A549 treated with AZD2906 at 1 μM for 4 hours (cell line): Measurements from ENCODE around the gene MMP14. TPM values are rescaled to one million over a fixed set of nuclear protein-coding genes. Genes with fewer than 3 reads are reported as not detected.

Experiments
- total RNA-seq: library from RNA; stranded (reverse); fragments of 200-300 nt; extraction: Qiagen RNA extraction; gene quantifications from 5 replicates; pipeline ENCODE4 v1.2.3, GENCODE V29; 2022

The MMP14 gene
- 0.44 to 0.74 TPM (median 0.55 TPM) in 5 replicates for total RNA-seq

DNA sequence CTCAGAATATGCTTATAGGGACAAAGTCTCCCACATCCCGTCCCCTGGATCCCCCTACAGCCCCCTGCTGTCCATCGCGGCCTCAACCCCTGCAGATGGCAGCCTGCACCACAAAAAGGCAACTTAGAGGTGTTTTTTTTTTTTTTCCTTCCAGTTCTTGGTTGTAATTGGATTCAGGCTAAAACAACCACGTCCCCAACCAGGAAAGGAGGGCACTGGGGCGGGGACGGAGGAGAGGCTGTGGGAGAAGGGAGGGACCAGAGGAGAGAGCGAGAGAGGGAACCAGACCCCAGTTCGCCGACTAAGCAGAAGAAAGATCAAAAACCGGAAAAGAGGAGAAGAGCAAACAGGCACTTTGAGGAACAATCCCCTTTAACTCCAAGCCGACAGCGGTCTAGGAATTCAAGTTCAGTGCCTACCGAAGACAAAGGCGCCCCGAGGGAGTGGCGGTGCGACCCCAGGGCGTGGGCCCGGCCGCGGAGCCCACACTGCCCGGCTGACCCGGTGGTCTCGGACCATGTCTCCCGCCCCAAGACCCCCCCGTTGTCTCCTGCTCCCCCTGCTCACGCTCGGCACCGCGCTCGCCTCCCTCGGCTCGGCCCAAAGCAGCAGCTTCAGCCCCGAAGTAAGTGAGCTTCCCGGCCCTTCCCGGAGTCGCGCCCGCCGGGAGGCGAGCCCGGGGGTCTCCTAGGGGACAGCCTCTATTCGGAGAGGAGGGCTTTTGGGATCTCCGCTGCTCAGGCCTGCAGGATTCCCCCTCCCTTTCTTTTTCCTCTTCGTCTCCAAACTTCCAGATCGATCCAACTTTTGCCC lies at the start of gene MMP14:
MMP14 (plus strand) TSS at position 285 of the 813 bp plus-strand sequence; CDS start at position 518, 233 bp downstream.

DNA sequence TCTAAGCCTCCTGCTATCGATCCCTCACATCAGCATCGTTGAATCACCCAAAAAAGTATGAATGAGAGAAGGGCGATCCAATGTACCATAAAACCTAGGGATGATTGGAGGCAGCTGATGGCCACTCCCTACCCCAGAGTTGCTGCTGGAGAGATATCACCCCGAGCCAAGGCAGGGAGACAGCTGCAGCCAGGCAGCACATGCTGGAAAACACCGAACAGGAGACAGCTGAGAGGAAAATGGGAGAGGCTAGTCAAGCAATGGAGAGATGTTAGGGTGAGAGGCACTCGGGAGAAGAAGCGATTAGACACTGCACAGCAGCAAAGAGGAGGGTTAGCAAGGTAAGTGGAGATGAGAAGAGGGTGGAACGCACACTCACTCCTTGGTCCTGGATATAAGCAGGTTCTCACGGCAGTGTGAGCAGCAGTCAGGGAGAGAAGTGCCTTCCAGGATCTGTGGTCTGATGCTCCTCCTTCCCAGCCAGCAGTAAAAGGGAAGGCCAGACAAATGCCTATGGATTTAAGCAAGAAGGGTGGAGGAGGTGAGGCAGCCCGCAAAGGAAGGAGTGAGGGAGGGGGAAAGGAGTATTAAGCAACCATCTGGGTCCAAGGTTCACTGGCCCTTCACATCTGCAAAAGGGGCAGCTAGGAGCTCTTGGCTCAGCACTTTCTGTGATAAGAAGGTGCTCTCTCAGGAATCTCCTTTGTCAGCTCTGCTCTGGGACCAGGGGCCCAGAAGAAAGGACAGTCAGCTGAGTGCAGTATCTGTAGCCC lies 21.3 kb upstream of the MMP14 start, which contains the start of gene SLC7A7:
SLC7A7 (minus strand) TSS at position 495 of the 773 bp plus-strand sequence. CDS start 2,037 bp downstream, outside the sequence.

DNA sequence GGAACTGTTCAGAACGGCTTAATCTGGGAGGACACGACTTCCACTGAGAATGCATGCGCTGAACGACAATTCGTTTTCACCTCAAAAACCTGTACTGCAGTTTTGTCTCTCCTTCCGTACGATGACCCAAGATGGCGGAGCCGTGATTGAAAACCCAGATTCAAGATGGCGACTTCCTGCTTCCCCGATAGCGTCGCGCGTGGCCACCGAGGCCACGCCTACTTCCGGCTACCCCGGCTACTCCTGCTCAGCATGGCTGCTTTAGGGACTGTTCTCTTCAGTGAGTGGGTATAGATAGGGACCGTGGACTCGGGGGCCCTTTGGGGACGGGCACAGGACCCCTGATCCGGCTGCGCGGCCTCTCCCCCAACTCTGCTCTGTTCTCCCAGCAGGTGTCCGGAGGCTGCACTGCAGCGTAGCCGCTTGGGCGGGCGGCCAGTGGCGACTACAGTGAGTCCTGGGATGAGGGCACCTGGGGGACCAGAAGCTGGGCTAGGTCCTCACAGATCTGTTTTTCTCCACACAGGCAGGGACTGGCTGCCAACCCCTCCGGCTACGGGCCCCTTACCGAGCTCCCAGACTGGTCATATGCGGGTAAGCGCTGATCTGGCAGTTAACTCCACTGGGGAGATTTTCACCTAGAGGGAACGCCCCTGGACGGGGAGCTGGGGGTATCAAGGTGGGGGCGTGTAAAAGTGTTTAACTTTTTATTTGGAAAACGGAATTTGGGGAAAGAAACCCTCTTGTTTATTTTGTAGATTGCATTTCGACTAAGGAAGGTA lies 6.5 kb upstream of the MMP14 start, which contains the start of gene MRPL52:
MRPL52 (plus strand) TSS at position 227 of the 782 bp plus-strand sequence; CDS start at position 253, 26 bp downstream.

DNA sequence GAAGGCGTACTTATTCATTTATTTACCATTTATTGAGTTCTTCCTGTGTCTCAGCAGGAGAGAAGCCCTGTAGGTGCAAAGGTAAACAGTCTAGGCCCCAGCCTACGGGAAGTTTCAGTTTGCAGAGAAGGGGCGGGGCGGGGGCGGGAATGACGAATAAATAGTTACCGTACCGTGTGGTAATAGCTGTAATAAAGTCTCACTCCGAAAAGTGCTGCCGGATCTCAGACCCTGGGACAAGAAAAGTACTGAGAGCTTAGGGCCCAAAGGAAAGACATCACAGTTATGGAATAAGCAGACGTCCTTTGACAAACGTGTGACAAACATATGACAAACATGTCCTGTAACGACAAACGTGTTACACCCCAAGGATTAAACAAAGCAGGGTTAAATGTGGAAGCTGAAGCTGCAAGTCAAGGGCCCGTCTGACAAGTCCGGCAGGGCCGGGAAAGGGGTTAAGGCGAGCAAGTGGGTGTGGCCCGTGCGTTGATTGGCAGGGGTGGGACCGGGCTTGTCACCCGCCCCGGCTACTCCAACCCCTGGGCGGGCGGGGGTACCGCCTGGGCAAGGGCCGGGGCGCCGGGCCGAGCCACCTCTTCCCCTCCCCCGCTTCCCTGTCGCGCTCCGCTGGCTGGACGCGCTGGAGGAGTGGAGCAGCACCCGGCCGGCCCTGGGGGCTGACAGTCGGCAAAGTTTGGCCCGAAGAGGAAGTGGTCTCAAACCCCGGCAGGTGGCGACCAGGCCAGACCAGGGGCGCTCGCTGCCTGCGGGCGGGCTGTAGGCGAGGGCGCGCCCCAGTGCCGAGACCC lies 35.0 kb downstream of the MMP14 start, which contains the start of gene LRP10:
LRP10 (plus strand) TSS at position 517 of the 809 bp plus-strand sequence. CDS start 564 bp downstream, outside the sequence.

DNA sequence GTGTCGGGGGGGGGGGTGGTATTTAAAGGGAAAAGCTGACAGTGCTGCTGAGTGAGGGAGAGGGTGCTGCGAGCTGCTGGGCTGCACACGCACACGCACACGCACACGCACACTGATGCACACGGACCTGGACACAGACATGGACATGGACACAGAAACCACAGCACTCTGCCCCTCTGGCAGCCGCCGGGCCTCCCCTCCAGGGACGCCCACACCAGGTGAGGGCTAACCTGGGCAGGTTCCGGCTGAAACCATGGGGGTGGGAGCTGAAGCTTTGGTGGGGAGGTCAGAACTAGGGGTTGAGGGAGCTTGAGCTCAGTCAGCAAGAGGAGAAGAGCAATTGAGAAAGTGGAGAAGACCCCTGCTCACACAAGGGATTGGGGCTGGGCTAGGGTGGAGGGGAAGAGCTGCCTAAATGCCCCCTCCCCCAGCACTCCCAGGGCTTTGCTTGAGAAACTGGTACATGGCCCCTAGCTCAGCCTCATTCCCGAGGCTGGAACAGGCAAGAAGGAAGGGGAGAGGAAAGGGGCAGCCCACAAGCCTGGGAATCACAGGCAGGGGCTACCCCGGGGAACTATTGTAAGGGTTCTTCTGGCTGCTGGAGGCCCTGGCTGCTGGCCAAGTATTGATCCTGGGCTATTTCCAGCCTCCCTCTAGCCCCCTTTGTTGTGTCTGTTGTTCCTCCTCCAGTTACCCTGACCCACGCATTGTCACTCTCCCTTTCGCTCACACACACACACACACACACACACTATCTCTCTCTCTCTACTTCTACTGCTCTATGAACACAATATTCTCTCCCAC lies 47.0 kb downstream of the MMP14 start, which contains the start of gene REM2:
REM2 (plus strand) TSS at position 50 of the 804 bp plus-strand sequence; CDS start at position 116, 66 bp downstream.

Other genes with a start within 250 kb of the MMP14 start
- 341 to 368 TPM (median 352 TPM) in 5 replicates for gene DAD1, start 247.4 kb upstream of the MMP14 start, total RNA-seq
- 43.1 to 50.2 TPM (median 48.7 TPM) in 5 replicates for gene ABHD4, start 238.3 kb upstream of the MMP14 start, total RNA-seq
- gene OR6J1, start 192.2 kb upstream of the MMP14 start, total RNA-seq, result not detected in 5 replicates
- 142 to 163 TPM (median 159 TPM) in 5 replicates for gene OXA1L, start 69.9 kb upstream of the MMP14 start, total RNA-seq
- 18.9 to 31.0 TPM (median 23.9 TPM) in 5 replicates for gene SLC7A7, start 21.1 kb upstream of the MMP14 start, total RNA-seq
- gene MRPL52, start 6.7 kb upstream of the MMP14 start, total RNA-seq, result 128 to 227 TPM (median 194 TPM) in 5 replicates
- gene LRP10, start 35.2 kb downstream of the MMP14 start, total RNA-seq, result 70.7 to 81.5 TPM (median 77.8 TPM) in 5 replicates
- gene REM2, start 46.6 kb downstream of the MMP14 start, total RNA-seq, result 0.28 to 0.38 TPM (median 0.33 TPM) in 5 replicates
- 53.1 to 62.4 TPM (median 56.4 TPM) in 5 replicates for gene RBM23, start 82.6 kb downstream of the MMP14 start, total RNA-seq
- 90.1 to 270 TPM (median 99.0 TPM) in 5 replicates for gene PRMT5, start 92.8 kb downstream of the MMP14 start, total RNA-seq
- 34.1 to 39.9 TPM (median 35.6 TPM) in 5 replicates for gene HAUS4, start 120.5 kb downstream of the MMP14 start, total RNA-seq
- gene AJUBA, start 146.0 kb downstream of the MMP14 start, total RNA-seq, result 31.9 to 40.2 TPM (median 34.0 TPM) in 5 replicates
- 2.5 to 3.5 TPM (median 3.5 TPM) in 5 replicates for gene C14orf93, start 173.6 kb downstream of the MMP14 start, total RNA-seq
- 293 to 320 TPM (median 308 TPM) in 5 replicates for gene PSMB5, start 198.3 kb downstream of the MMP14 start, total RNA-seq
- not detected in 5 replicates for gene PSMB11, start 205.6 kb downstream of the MMP14 start, total RNA-seq
- 2.5 to 4.6 TPM (median 4.4 TPM) in 5 replicates for gene CDH24, start 220.9 kb downstream of the MMP14 start, total RNA-seq